HEK293 (cell line): ENCODE results near the gene SMARCB1.

Source experiments
- CTCF ChIA-PET: fragments of 350-600 bp; formaldehyde crosslinking; extraction: SDS; loops from one replicate; lab custom pipeline; 2021; ENCODE audit warnings: antibody characterized with exemption; lab: Yijun Ruan, JAX
- POLR2A ChIA-PET: fragments of 300-600 bp; formaldehyde crosslinking; extraction: SDS; loops from one replicate; lab custom pipeline; 2020; ENCODE audit warnings: antibody characterized with exemption, inconsistent platforms; lab: Yijun Ruan, JAX
- H3K27ac ChIP-seq: fragments of 200-500 bp; sonication (Bioruptor generic); 2 replicates; pipeline ENCODE4 v1.5.1; 2014; ENCODE audit warnings: low read depth, low read length, control low read depth, inconsistent platforms; ENCODE audit errors: extremely low read depth
- H3K36me3 ChIP-seq, 2 experiments: fragments of 200-500 bp in 1 of 2; sonication (Bioruptor generic) in 1 of 2; 1 replicate in 1 of 2; 2 replicates in 1 of 2; pipeline ENCODE4 v1.5.1; 2014 to 2017; ENCODE audit warnings: inconsistent platforms in 2 of 2, low read length in 2 of 2; ENCODE audit not compliant: control insufficient read depth in 2 of 2, insufficient read depth in 1 of 2
- H3K4me1 ChIP-seq: fragments of 200-500 bp; sonication (Bioruptor generic); 2 replicates; pipeline ENCODE4 v1.5.1; 2014; ENCODE audit warnings: mild to moderate bottlenecking, low read length, inconsistent platforms; ENCODE audit not compliant: control insufficient read depth, insufficient read depth
- H3K4me3 ChIP-seq: 2 replicates; pipeline ENCODE4 v1.5.1; 2011; ENCODE audit warnings: low read depth, mild to moderate bottlenecking, control low read depth, low read length, moderate library complexity
- H3K9me3 ChIP-seq: fragments of 200-500 bp; sonication (Bioruptor generic); 2 replicates; pipeline ENCODE4 v1.5.1; 2014; ENCODE audit warnings: low read depth, low read length, inconsistent platforms; ENCODE audit not compliant: control insufficient read depth, insufficient read depth
- BCL11A ChIP-seq: fragments of 450-650 bp; formaldehyde crosslinking; IDR thresholded peaks from 2 replicates; pipeline ENCODE4 v1.5.1; 2016; ENCODE audit warnings: low read depth, missing biosample characterization, missing genetic modification characterization
- GLIS1 ChIP-seq: fragments of 450-650 bp; formaldehyde crosslinking; IDR thresholded peaks from 2 replicates; pipeline ENCODE4 v1.5.1; 2016; ENCODE audit warnings: missing biosample characterization, missing genetic modification characterization
- GLIS2 ChIP-seq: fragments of 450-650 bp; formaldehyde crosslinking; IDR thresholded peaks from 2 replicates; pipeline ENCODE4 v1.5.1; 2016; ENCODE audit warnings: missing biosample characterization, missing genetic modification characterization
- INSM2 ChIP-seq: fragments of 450-650 bp; formaldehyde crosslinking; IDR thresholded peaks from 2 replicates; pipeline ENCODE4 v1.5.1; 2016; ENCODE audit warnings: missing biosample characterization, missing genetic modification characterization
- KLF1 ChIP-seq: fragments of 450-650 bp; formaldehyde crosslinking; IDR thresholded peaks from 2 replicates; pipeline ENCODE4 v1.5.1; 2016; ENCODE audit warnings: missing biosample characterization, missing genetic modification characterization
- KLF8 ChIP-seq: fragments of 450-650 bp; formaldehyde crosslinking; IDR thresholded peaks from 2 replicates; pipeline ENCODE4 v1.5.1; 2016; ENCODE audit warnings: missing biosample characterization, missing genetic modification characterization
- PATZ1 ChIP-seq: fragments of 450-650 bp; formaldehyde crosslinking; IDR thresholded peaks from 2 replicates; pipeline ENCODE4 v1.5.1; 2016; ENCODE audit warnings: missing biosample characterization, missing genetic modification characterization
- PBX3 ChIP-seq: sonication (generic); formaldehyde crosslinking; IDR thresholded peaks from 2 replicates; pipeline ENCODE4 v1.8.1; 2022; ENCODE audit warnings: mild to moderate bottlenecking, moderate library complexity, missing genetic modification reagents
- PRDM1 ChIP-seq: fragments of 450-650 bp; formaldehyde crosslinking; IDR thresholded peaks from 2 replicates; pipeline ENCODE4; 2016; ENCODE audit warnings: missing biosample characterization, missing genetic modification characterization
- PRDM6 ChIP-seq: fragments of 450-650 bp; formaldehyde crosslinking; IDR thresholded peaks from 2 replicates; pipeline ENCODE4 v1.5.1; 2017; ENCODE audit warnings: missing biosample characterization, missing genetic modification characterization
- SP3 ChIP-seq: fragments of 450-650 bp; formaldehyde crosslinking; IDR thresholded peaks from 2 replicates; pipeline ENCODE4 v1.5.1; 2016; ENCODE audit warnings: missing biosample characterization, missing genetic modification characterization
- TSHZ1 ChIP-seq: fragments of 450-650 bp; formaldehyde crosslinking; IDR thresholded peaks from 2 replicates; pipeline ENCODE4 v1.5.1; 2016; ENCODE audit warnings: missing biosample characterization, missing genetic modification characterization, borderline replicate concordance
- YY1 ChIP-seq: fragments of 450-650 bp; formaldehyde crosslinking; IDR thresholded peaks from 2 replicates; pipeline ENCODE4 v1.5.1; 2018; ENCODE audit warnings: missing biosample characterization, missing genetic modification characterization
- ZEB2 ChIP-seq: fragments of 450-650 bp; formaldehyde crosslinking; IDR thresholded peaks from 2 replicates; pipeline ENCODE4 v1.5.1; 2016; ENCODE audit warnings: missing biosample characterization, missing genetic modification characterization
- ZNF174 ChIP-seq: fragments of 450-650 bp; formaldehyde crosslinking; IDR thresholded peaks from 2 replicates; pipeline ENCODE4 v1.5.0; 2017; ENCODE audit warnings: missing biosample characterization, mild to moderate bottlenecking, missing genetic modification characterization
- ZNF248 ChIP-seq: fragments of 450-650 bp; formaldehyde crosslinking; IDR thresholded peaks from 2 replicates; pipeline ENCODE4 v1.5.1; 2017; ENCODE audit warnings: missing biosample characterization, missing genetic modification characterization
- ZNF324 ChIP-seq: fragments of 450-650 bp; formaldehyde crosslinking; IDR thresholded peaks from 2 replicates; pipeline ENCODE4 v1.5.1; 2016; ENCODE audit warnings: missing biosample characterization, missing genetic modification characterization
- ZNF416 ChIP-seq: fragments of 450-650 bp; formaldehyde crosslinking; IDR thresholded peaks from 2 replicates; pipeline ENCODE4 v1.5.1; 2016; ENCODE audit warnings: missing biosample characterization, missing genetic modification characterization
- ZNF514 ChIP-seq: fragments of 450-650 bp; formaldehyde crosslinking; IDR thresholded peaks from 2 replicates; pipeline ENCODE4 v1.5.1; 2016; ENCODE audit warnings: missing biosample characterization, missing genetic modification characterization
- ZNF645 ChIP-seq: fragments of 450-650 bp; formaldehyde crosslinking; IDR thresholded peaks from 2 replicates; pipeline ENCODE4; 2016; ENCODE audit warnings: missing biosample characterization, missing genetic modification characterization
- ZNF670 ChIP-seq: fragments of 450-650 bp; formaldehyde crosslinking; IDR thresholded peaks from 2 replicates; pipeline ENCODE4 v1.5.1; 2016; ENCODE audit warnings: missing biosample characterization, missing genetic modification characterization, low read depth
- ZNF792 ChIP-seq: fragments of 450-650 bp; formaldehyde crosslinking; IDR thresholded peaks from 2 replicates; pipeline ENCODE4 v1.5.1; 2016; ENCODE audit warnings: missing biosample characterization, missing genetic modification characterization
- ZNF837 ChIP-seq: fragments of 450-650 bp; formaldehyde crosslinking; IDR thresholded peaks from 2 replicates; pipeline ENCODE4 v1.5.1; 2016; ENCODE audit warnings: missing biosample characterization, missing genetic modification characterization
- ZNF843 ChIP-seq: fragments of 450-650 bp; formaldehyde crosslinking; IDR thresholded peaks from 2 replicates; pipeline ENCODE4 v1.5.1; 2016; ENCODE audit warnings: missing biosample characterization, missing genetic modification characterization
- ZSCAN23 ChIP-seq: fragments of 450-650 bp; formaldehyde crosslinking; IDR thresholded peaks from 2 replicates; pipeline ENCODE4 v1.5.1; 2016; ENCODE audit warnings: missing biosample characterization, missing genetic modification characterization
- ZXDB ChIP-seq: fragments of 450-650 bp; formaldehyde crosslinking; IDR thresholded peaks from 2 replicates; pipeline ENCODE4 v1.5.1; 2016; ENCODE audit warnings: missing biosample characterization, missing genetic modification characterization

SMARCB1 gene

GRCh38 chr22:23856721-23857605 is 70.2 kb downstream of the SMARCB1 start:
- Histone ChIP-seq H3K9me3 (no peaks in the 10 kb centered on the region), H3K36me3 (no peaks in the 10 kb centered on the region), H3K27ac (peak overlapping the region; percentile 87), H3K4me3 (peak overlapping the region; percentile 64), H3K4me1 (peaks cover 7% of the 10 kb centered on the region; the same call in 1 of the 2 replicates)
- ChIA-PET POLR2A (interaction anchor here (0.6 to 2.0 kb wide), 31 partner anchors 8 to 478 kb away, joined by 3 to 61 read pairs (median 7); partner anchors contain the start of genes CHCHD10, DERL3, MIF and ZNF70), CTCF (interaction anchor here (0.6 to 2.4 kb wide), 18 partner anchors 7 to 471 kb away, joined by 3 to 25 read pairs (median 4); partner anchors contain the start of genes CHCHD10 and VPREB3)
- TF ChIP-seq KLF8 (tag by site-specific recombination), result no peak
- TF ChIP-seq ZNF843, result no peak
- TF ChIP-seq ZNF645 (tag by site-specific recombination), result no peak
- TF ChIP-seq BCL11A (tag by site-specific recombination), result peak; percentile 16; the same call in 1 of the 2 replicates
- TF ChIP-seq KLF1 (tag by site-specific recombination), result 0 out of 2 replicates have a peak, but pooled peaks have one; percentile 10
- no peak for TF ChIP-seq ZSCAN23 (tag by site-specific recombination)
- TF ChIP-seq ZNF324 (tag by site-specific recombination), result 0 out of 2 replicates have a peak, but pooled peaks have one; percentile 35
- TF ChIP-seq ZNF416, result no peak
- no peak for TF ChIP-seq PRDM1 (tag by site-specific recombination)
- 0 out of 2 replicates have a peak, but pooled peaks have one; percentile 40 for TF ChIP-seq ZEB2 (tag by site-specific recombination)
- no peak for TF ChIP-seq YY1 (tag by site-specific recombination)
- TF ChIP-seq ZNF514, result no peak
- no peak for TF ChIP-seq ZNF174 (tag by site-specific recombination)
- TF ChIP-seq ZXDB, result peak; percentile 83
- no peak for TF ChIP-seq ZNF837
- peak; percentile 94 for TF ChIP-seq PATZ1 (tag by site-specific recombination)
- TF ChIP-seq GLIS1, result peak; percentile 2; the same call in 1 of the 2 replicates
- no peak for TF ChIP-seq INSM2 (tag by site-specific recombination)
- TF ChIP-seq PBX3 (CRISPR knock-in tag), result 0 out of 2 replicates have a peak, but pooled peaks have one; percentile 30
- TF ChIP-seq GLIS2 (tag by site-specific recombination), result peak; percentile 66
- no peak for TF ChIP-seq TSHZ1 (tag by site-specific recombination)
- TF ChIP-seq ZNF670 (tag by site-specific recombination), result no peak
- no peak for TF ChIP-seq PRDM6 (tag by site-specific recombination)
- TF ChIP-seq ZNF248 (tag by site-specific recombination), result no peak
- 0 out of 2 replicates have a peak, but pooled peaks have one; percentile 14 for TF ChIP-seq SP3 (tag by site-specific recombination)
- TF ChIP-seq ZNF792 (tag by site-specific recombination), result no peak
